PC-3 (cell line): ENCODE measurements around the gene SRM. TPM values are rescaled to one million over a fixed set of nuclear protein-coding genes. Genes with fewer than 3 reads are reported as not detected.
"Not testable (repeated sequence)": the region's sequence is repeated elsewhere in the genome, so short reads cannot be mapped to it uniquely, and the experiment has no call there.

Experiments used
- ATAC-seq: fragments of 200-7000 bp; cut with Tn5 transposase; 2 replicates; pipeline ENCODE4 v1.9.1; 2020; ENCODE audit warnings: mild to moderate bottlenecking, moderate library complexity
- BruUV-seq: library from RNA; stranded (reverse); fragments of 400-500 nt; replicated peaks from 2 replicates; lab custom pipeline; 2021; lab: Mats Ljungman, UMichigan
- CTCF ChIA-PET: fragments of 300-600 bp; sonication (Branson Sonifier 250); formaldehyde crosslinking; loops from one replicate; lab custom pipeline; 2022; ENCODE audit warnings: antibody characterized with exemption; lab: Charles Lee
- POLR2A ChIA-PET: fragments of 300-600 bp; sonication (Branson Sonifier 250); formaldehyde crosslinking; loops from one replicate; lab custom pipeline; 2022; ENCODE audit warnings: antibody characterized with exemption; ENCODE audit not compliant: unreplicated experiment; lab: Charles Lee
- DNase-seq: peaks from one replicate; pipeline ENCODE4 v3.0.0-alpha.2; 2015
- H2AFZ ChIP-seq: fragments of 300-600 bp; sonication (generic); 2 replicates; pipeline ENCODE4 v1.6.0; 2016; ENCODE audit warnings: antibody characterized with exemption, low read length
- H3F3A ChIP-seq: fragments of 300-600 bp; sonication (generic); one replicate; pipeline ENCODE4 v1.6.0; 2017; ENCODE audit warnings: antibody characterized with exemption, low read length, control low read depth, mild to moderate bottlenecking; ENCODE audit not compliant: unreplicated experiment
- H3K27ac ChIP-seq: fragments of 300-600 bp; sonication (generic); 2 replicates; pipeline ENCODE4 v1.5.1; 2016; ENCODE audit warnings: mild to moderate bottlenecking, low read length
- H3K27me3 ChIP-seq: fragments of 300-600 bp; sonication (generic); 2 replicates; pipeline ENCODE4 v1.6.1; 2016; ENCODE audit warnings: low read length, mixed read lengths
- H3K36me3 ChIP-seq: fragments of 300-600 bp; sonication (generic); 2 replicates; pipeline ENCODE4 v1.6.1; 2016; ENCODE audit warnings: low read depth, mixed run types, low read length, mixed read lengths
- H3K4me1 ChIP-seq: fragments of 300-600 bp; sonication (generic); 2 replicates; pipeline ENCODE4 v1.5.1; 2016; ENCODE audit warnings: low read length; ENCODE audit not compliant: insufficient read depth
- H3K4me2 ChIP-seq: fragments of 300-600 bp; sonication (generic); 2 replicates; pipeline ENCODE4 v1.6.0; 2016; ENCODE audit warnings: low read length
- H3K4me3 ChIP-seq: fragments of 300-600 bp; sonication (generic); 2 replicates; pipeline ENCODE4 v1.5.1; 2016; ENCODE audit warnings: mild to moderate bottlenecking, low read length, mixed read lengths
- H3K79me2 ChIP-seq: fragments of 300-600 bp; sonication (generic); 2 replicates; pipeline ENCODE4 v1.6.1; 2017; ENCODE audit warnings: low read length, mixed read lengths
- H3K9ac ChIP-seq: fragments of 300-600 bp; sonication (generic); 2 replicates; pipeline ENCODE4 v1.6.0; 2016; ENCODE audit warnings: mild to moderate bottlenecking, low read length
- H3K9me2 ChIP-seq: fragments of 300-600 bp; sonication (generic); replicated peaks from 2 replicates; pipeline ENCODE4 v1.6.1; 2016; ENCODE audit warnings: mixed run types, low read length, mixed read lengths
- H3K9me3 ChIP-seq: fragments of 300-600 bp; sonication (generic); 2 replicates; pipeline ENCODE4 v1.6.1; 2016; ENCODE audit warnings: low read length, mixed read lengths
- H4K20me1 ChIP-seq: fragments of 300-600 bp; sonication (generic); 2 replicates; pipeline ENCODE4 v1.6.1; 2016; ENCODE audit warnings: low read length, mixed read lengths
- EZH2 ChIP-seq: fragments of 300-600 bp; sonication (generic); IDR thresholded peaks from one replicate; pipeline ENCODE4 v1.6.1; 2017; ENCODE audit warnings: antibody characterized with exemption, mild to moderate bottlenecking, low read length; ENCODE audit not compliant: unreplicated experiment
- EZH2phosphoT487 ChIP-seq: fragments of 300-600 bp; sonication (generic); IDR thresholded peaks from 2 replicates; pipeline ENCODE4 v1.6.1; 2018; ENCODE audit warnings: mild to moderate bottlenecking, antibody characterized with exemption, low read length, borderline replicate concordance
- intact Hi-C: fragments of 100-400 bp; cut with micrococcal nuclease; formaldehyde crosslinking; loops from 2 replicates; pipeline ENCODE4 v1.9.0; 2023
- total RNA-seq: library from RNA; depleted of rRNA; stranded (reverse); fragments of >200 nt; gene quantifications from 2 replicates; pipeline ENCODE4 v1.2.3, GENCODE V29; 2014
- TF ChIP-seq, protein P1 (sequence below): fragments of 300-600 bp; sonication (generic); conservative IDR thresholded peaks from 2 replicates; pipeline ENCODE4 v1.5.1; 2017; ENCODE audit warnings: antibody characterized with exemption, low read depth, mild to moderate bottlenecking, low read length

The SRM gene
- total RNA-seq, 1 experiment from 2014 or later, result 151 TPM

DNA sequence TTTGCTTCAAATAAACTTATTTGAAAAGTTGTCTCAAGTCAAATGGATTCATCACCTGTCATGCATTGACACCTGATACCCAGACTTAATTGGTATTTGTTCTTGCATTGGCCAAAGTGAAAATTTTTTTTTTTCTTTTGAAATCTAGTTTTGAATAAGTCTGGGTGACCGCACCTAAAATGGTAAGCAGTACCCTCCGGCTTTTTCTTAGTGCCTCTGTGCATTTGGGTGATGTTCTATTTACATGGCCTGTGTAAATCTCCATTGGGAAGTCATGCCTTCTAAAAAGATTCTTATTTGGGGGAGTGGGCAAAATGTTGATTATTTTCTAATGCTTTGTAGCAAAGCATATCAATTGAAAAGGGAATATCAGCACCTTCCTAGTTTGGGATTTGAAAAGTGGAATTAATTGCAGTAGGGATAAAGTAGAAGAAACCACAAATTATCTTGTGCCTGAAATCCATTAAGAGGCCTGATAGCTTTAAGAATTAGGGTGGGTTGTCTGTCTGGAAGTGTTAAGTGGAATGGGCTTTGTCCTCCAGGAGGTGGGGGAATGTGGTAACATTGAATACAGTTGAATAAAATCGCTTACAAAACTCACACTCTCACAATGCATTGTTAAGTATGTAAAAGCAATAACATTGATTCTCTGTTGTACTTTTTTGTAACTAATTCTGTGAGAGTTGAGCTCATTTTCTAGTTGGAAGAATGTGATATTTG is 35.5 kb downstream of the SRM start:
- Histone ChIP-seq H3K4me2 (no peak overlapping the region), H3K27me3 (no peaks in the 10 kb centered on the region), H3K9ac (no peak overlapping the region), H3K27ac (no peak overlapping the region), H3K9me2 (no peaks in the 10 kb centered on the region), H4K20me1 (peaks cover 25% of the 10 kb centered on the region; the same call in 1 of the 2 replicates), H3K4me1 (no peaks in the 10 kb centered on the region), H3K9me3 (no peaks in the 10 kb centered on the region), H3F3A (peaks cover 8% of the 10 kb centered on the region), H2AFZ (no peak overlapping the region), H3K4me3 (no peak overlapping the region), H3K79me2 (no peaks in the 10 kb centered on the region), H3K36me3 (peaks cover 57% of the 10 kb centered on the region)
- ATAC-seq, result no peak
- BruUV-seq, result no TSS peak
- POLR2A ChIA-PET, result no interaction called here
- CTCF ChIA-PET, result no interaction called here
- TF ChIP-seq, protein P1, sequence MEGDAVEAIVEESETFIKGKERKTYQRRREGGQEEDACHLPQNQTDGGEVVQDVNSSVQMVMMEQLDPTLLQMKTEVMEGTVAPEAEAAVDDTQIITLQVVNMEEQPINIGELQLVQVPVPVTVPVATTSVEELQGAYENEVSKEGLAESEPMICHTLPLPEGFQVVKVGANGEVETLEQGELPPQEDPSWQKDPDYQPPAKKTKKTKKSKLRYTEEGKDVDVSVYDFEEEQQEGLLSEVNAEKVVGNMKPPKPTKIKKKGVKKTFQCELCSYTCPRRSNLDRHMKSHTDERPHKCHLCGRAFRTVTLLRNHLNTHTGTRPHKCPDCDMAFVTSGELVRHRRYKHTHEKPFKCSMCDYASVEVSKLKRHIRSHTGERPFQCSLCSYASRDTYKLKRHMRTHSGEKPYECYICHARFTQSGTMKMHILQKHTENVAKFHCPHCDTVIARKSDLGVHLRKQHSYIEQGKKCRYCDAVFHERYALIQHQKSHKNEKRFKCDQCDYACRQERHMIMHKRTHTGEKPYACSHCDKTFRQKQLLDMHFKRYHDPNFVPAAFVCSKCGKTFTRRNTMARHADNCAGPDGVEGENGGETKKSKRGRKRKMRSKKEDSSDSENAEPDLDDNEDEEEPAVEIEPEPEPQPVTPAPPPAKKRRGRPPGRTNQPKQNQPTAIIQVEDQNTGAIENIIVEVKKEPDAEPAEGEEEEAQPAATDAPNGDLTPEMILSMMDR, result no peak
- TF ChIP-seq EZH2phosphoT487 (no peak), EZH2 (no peak)
- no peak for DNase-seq
- intact Hi-C loops, result no loop called here

DNA sequence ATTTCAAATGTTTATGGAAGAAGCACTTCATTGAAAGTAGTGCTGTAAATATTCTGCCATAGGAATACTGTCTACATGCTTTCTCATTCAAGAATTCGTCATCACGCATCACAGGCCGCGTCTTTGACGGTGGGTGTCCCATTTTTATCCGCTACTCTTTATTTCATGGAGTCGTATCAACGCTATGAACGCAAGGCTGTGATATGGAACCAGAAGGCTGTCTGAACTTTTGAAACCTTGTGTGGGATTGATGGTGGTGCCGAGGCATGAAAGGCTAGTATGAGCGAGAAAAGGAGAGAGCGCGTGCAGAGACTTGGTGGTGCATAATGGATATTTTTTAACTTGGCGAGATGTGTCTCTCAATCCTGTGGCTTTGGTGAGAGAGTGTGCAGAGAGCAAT is 36.6 kb downstream of the SRM start:
- H4K20me1 ChIP-seq, result peaks cover 36% of the 10 kb centered on the region; the same call in 1 of the 2 replicates
- intact Hi-C loops, result no loop called here
- H3K27me3 ChIP-seq, result no peaks in the 10 kb centered on the region
- H3K79me2 ChIP-seq, result peaks cover 8% of the 10 kb centered on the region; the same call in 1 of the 2 replicates
- no peak overlapping the region for H3K9ac ChIP-seq
- H3K36me3 ChIP-seq, result peaks cover 68% of the 10 kb centered on the region
- BruUV-seq, result no TSS peak
- H3F3A ChIP-seq, result peaks cover 8% of the 10 kb centered on the region
- TF ChIP-seq EZH2phosphoT487 (no peak), EZH2 (no peak)
- TF ChIP-seq, protein P1, result no peak
- no peak for DNase-seq
- H3K4me1 ChIP-seq, result no peaks in the 10 kb centered on the region
- ATAC-seq, result no peak
- no peak overlapping the region for H3K27ac ChIP-seq
- H3K4me2 ChIP-seq, result no peak overlapping the region
- no peak overlapping the region for H2AFZ ChIP-seq
- no peaks in the 10 kb centered on the region for H3K9me2 ChIP-seq
- H3K9me3 ChIP-seq, result no peaks in the 10 kb centered on the region
- CTCF ChIA-PET, result no interaction called here
- H3K4me3 ChIP-seq, result no peak overlapping the region
- POLR2A ChIA-PET, result no interaction called here

DNA sequence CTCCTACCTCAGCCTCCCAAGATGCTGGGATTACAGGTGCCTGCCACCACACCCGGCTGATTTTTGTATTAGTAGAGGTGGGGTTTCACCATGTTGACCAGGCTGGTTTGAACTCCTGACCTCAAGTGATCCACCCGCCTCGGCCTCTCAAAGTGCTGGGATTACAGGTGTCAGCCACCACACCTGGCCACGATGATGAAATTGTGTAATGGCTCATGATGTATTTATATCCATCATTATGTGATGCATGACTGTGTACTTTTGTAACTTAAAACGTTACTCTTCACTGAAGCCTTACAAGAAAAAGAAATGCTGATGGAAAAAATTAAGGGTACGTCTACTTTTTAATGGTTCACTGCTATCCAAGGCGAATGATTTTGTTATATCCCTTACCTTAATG is 39.8 kb downstream of the SRM start:
- BruUV-seq, result no TSS peak
- no peak overlapping the region for H3K27ac ChIP-seq
- no peaks in the 10 kb centered on the region for H3K9me2 ChIP-seq
- H3K4me3 ChIP-seq, result no peak overlapping the region
- no peaks in the 10 kb centered on the region for H3K27me3 ChIP-seq
- intact Hi-C loops, result no loop called here
- no peaks in the 10 kb centered on the region for H3K9me3 ChIP-seq
- TF ChIP-seq, protein P1, result no peak
- peaks cover 4% of the 10 kb centered on the region for H3F3A ChIP-seq
- no peak overlapping the region for H3K4me2 ChIP-seq
- H2AFZ ChIP-seq, result no peak overlapping the region
- ATAC-seq, result no peak
- CTCF ChIA-PET, result no interaction called here
- H4K20me1 ChIP-seq, result peaks cover 52% of the 10 kb centered on the region
- POLR2A ChIA-PET, result no interaction called here
- no peaks in the 10 kb centered on the region for H3K4me1 ChIP-seq
- peaks cover 31% of the 10 kb centered on the region for H3K79me2 ChIP-seq
- H3K9ac ChIP-seq, result no peak overlapping the region
- DNase-seq, result no peak
- H3K36me3 ChIP-seq, result peaks cover 75% of the 10 kb centered on the region

DNA sequence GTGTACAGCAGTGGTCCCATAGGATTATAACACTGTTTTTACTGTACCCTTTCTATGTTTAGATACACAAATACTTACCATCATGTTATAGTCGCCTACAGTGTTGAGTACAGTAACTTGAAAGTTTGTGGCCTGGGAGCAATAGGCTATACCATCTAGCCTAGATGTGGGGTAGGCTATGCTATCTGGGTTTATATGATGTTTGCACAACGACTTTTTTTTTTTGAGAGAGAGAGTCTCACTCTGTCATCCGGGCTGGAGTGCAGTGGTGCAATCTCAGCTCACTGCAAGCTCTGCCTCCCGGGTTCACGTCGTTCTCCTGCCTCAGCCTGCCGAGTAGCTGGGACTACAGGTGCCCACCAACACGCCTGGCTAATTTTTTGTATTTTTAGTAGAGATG is 40.5 kb downstream of the SRM start:
- H3F3A ChIP-seq, POLR2A ChIA-PET, H3K4me2 ChIP-seq, H3K9me2 ChIP-seq, H2AFZ ChIP-seq, CTCF ChIA-PET, BruUV-seq, intact Hi-C loops, H3K27ac ChIP-seq, DNase-seq, ATAC-seq, H3K27me3 ChIP-seq, H3K9ac ChIP-seq, H3K4me1 ChIP-seq, H3K9me3 ChIP-seq, H3K4me3 ChIP-seq: not testable (repeated sequence)
- peaks cover 38% of the 10 kb centered on the region for H3K79me2 ChIP-seq
- peaks cover 55% of the 10 kb centered on the region for H4K20me1 ChIP-seq
- peaks cover 75% of the 10 kb centered on the region for H3K36me3 ChIP-seq
